Lower lobe of right lung (tissue), 2 donors: Measurements from ENCODE around the gene IL18R1. TPM values are rescaled to one million over a fixed set of nuclear protein-coding genes. Genes with fewer than 3 reads are reported as not detected.

Source experiments
- ATAC-seq, 2 donors: fragments of 200-7000 bp; cut with Tn5 transposase; one replicate each; pipeline ENCODE4 v1.9.1; 2020 to 2022; ENCODE audit warnings: mild to moderate bottlenecking in 2 of 2, moderate library complexity in 2 of 2
- DNase-seq: peaks from one replicate; pipeline ENCODE4 v3.0.0-alpha.2; 2020
- H3K27ac ChIP-seq: fragments of 200-600 bp; one replicate; pipeline ENCODE4 v1.8.0; 2022
- H3K27me3 ChIP-seq: fragments of 200-600 bp; one replicate; pipeline ENCODE4 v1.8.0; 2022; ENCODE audit warnings: low read depth
- H3K36me3 ChIP-seq: fragments of 200-600 bp; one replicate; pipeline ENCODE4 v1.8.0; 2022; ENCODE audit warnings: mild to moderate bottlenecking
- H3K4me1 ChIP-seq: fragments of 200-600 bp; one replicate; pipeline ENCODE4 v1.8.0; 2022
- H3K4me3 ChIP-seq: fragments of 200-600 bp; one replicate; pipeline ENCODE4 v1.8.0; 2022; ENCODE audit warnings: mild to moderate bottlenecking
- H3K9me3 ChIP-seq: fragments of 200-600 bp; one replicate; pipeline ENCODE4 v1.8.0; 2022
- CTCF ChIP-seq: fragments of 200-600 bp; IDR thresholded peaks from one replicate; pipeline ENCODE4 v1.8.0; 2022; ENCODE audit warnings: antibody characterized with exemption, mild to moderate bottlenecking
- intact Hi-C: fragments of 100-400 bp; cut with DNase I; formaldehyde crosslinking; loops from one replicate; pipeline ENCODE4 v1.11.0; 2022
- total RNA-seq: library from RNA; stranded (reverse); fragmentation: NEBNext Ultra II Directional; extraction: Animal tissue kit (Norgen Biotek cat#: 25700); gene quantifications from one replicate; pipeline ENCODE4 v1.2.1, GENCODE V29; 2021
- donor health status: DM: no; HTN: yes; CAD: no; lungs with severe emphysema.

Gene IL18R1
- total RNA-seq, 1 donor from 2014 or later, result 27.5 TPM

DNA sequence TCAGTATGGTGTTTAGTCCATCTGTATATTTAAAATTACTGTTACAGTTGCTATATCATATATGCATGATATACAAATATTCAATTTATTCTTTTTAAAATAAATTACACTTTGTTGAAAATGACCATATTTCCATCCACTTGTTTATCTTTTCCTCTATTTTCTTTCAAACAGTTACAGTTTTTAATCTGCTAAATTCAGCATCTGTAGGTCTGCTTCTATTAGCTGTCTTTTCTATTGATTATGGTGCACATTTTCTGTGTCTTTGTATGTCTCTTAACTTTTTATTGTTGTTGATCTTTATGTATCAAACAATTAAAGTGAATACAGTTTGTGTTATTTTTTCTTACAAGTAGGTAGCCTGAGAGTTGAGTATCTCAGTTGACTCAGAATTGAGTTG lies 28.1 kb downstream of the IL18R1 start:
- TF ChIP-seq CTCF, result no peak
- H3K4me1 ChIP-seq, result no peaks in the 10 kb centered on the region
- intact Hi-C loops, result no loop called here
- ATAC-seq (no peak), DNase-seq (no peak)
- peaks cover 27% of the 10 kb centered on the region for H3K36me3 ChIP-seq
- H3K27me3 ChIP-seq, result no peaks in the 10 kb centered on the region
- no peak overlapping the region for H3K4me3 ChIP-seq
- H3K27ac ChIP-seq, result no peak overlapping the region
- peaks cover 22% of the 10 kb centered on the region for H3K9me3 ChIP-seq

DNA sequence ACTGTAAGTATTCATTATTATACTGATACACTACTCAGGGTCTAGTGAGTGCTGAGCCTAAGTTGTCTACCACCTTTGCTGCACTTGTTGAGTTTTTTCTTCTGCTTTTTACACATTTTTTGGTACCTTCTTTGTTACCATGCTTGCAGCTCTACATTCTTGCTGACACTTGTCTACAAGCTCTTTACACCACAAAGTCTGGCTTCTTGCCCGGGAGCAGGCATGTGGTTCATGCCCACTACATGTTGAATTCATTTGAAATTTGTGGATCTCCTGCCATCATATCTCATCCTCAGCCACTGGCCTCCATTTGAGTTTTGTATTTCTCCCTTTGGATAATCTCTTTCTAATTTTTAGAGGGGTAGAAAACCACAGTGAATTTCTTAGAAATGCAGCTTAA lies 29.9 kb downstream of the IL18R1 start:
- H3K27ac ChIP-seq, result no peak overlapping the region
- peaks cover 22% of the 10 kb centered on the region for H3K9me3 ChIP-seq
- no peaks in the 10 kb centered on the region for H3K4me1 ChIP-seq
- ATAC-seq (no peak), DNase-seq (no peak)
- no peak overlapping the region for H3K4me3 ChIP-seq
- intact Hi-C loops, result no loop called here
- H3K36me3 ChIP-seq, result peaks cover 28% of the 10 kb centered on the region
- H3K27me3 ChIP-seq, result no peaks in the 10 kb centered on the region
- TF ChIP-seq CTCF, result no peak

DNA sequence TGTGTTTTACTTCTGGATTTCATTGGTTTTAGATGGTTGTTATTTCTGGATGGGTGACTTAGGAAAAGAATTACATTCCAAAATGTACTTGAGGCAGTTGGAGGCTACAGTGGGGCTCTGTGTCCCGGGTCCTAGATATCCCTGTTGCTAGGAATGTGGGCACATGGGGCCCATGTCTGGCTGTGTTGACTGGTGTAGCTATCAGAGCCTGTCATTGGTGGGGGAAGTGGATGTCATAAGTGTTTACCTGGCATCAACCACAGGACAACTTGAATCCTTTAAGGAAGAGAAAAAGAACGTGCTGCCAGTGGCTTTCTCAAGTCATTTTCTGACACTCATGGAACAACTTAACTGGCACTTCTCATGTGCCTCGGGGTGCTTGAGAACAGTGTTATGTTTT lies 30.4 kb downstream of the IL18R1 start:
- H3K27ac ChIP-seq, result no peak overlapping the region
- TF ChIP-seq CTCF, result no peak
- intact Hi-C loops, result no loop called here
- peaks cover 22% of the 10 kb centered on the region for H3K9me3 ChIP-seq
- ATAC-seq, result peak; percentile 44 to 84
- H3K36me3 ChIP-seq, result peaks cover 28% of the 10 kb centered on the region
- H3K4me3 ChIP-seq, result no peak overlapping the region
- no peak for DNase-seq
- H3K4me1 ChIP-seq, result no peaks in the 10 kb centered on the region
- no peaks in the 10 kb centered on the region for H3K27me3 ChIP-seq

GRCh38 chr2:102386867-102387541 lies 31.4 kb downstream of the IL18R1 start:
- Histone ChIP-seq H3K4me1 (no peaks in the 10 kb centered on the region), H3K36me3 (peaks cover 28% of the 10 kb centered on the region), H3K27ac (no peak overlapping the region), H3K27me3 (no peaks in the 10 kb centered on the region), H3K9me3 (peaks cover 22% of the 10 kb centered on the region), H3K4me3 (no peak overlapping the region)
- ATAC-seq, result no peak
- TF ChIP-seq CTCF, result no peak
- DNase-seq, result no peak
- intact Hi-C loops, result no loop called here

GRCh38 chr2:102387763-102388546 lies 32.4 kb downstream of the IL18R1 start:
- Histone ChIP-seq H3K4me3 (no peak overlapping the region), H3K27ac (no peak overlapping the region), H3K27me3 (no peaks in the 10 kb centered on the region), H3K4me1 (no peaks in the 10 kb centered on the region), H3K36me3 (peaks cover 23% of the 10 kb centered on the region), H3K9me3 (peaks cover 13% of the 10 kb centered on the region)
- no peak for DNase-seq
- no peak for TF ChIP-seq CTCF
- no peak for ATAC-seq
- intact Hi-C loops, result no loop called here
